WI38 (cell line): Measurements from ENCODE around the gene MARCO.

Experiments
- H3K4me3 ChIP-seq: 2 replicates; pipeline ENCODE4 v1.5.1; 2011; ENCODE audit warnings: low read depth, mild to moderate bottlenecking, control low read depth, low read length
- CTCF ChIP-seq: IDR thresholded peaks from 2 replicates; pipeline ENCODE4 v1.5.1; 2012; ENCODE audit warnings: low read depth, mild to moderate bottlenecking, control low read depth, low read length

Gene MARCO

GRCh38 chr2:119023534-119023933, 81.5 kb downstream of the MARCO start:
- no peak overlapping the region for H3K4me3 ChIP-seq
- TF ChIP-seq CTCF, result no peak

- TF ChIP-seq CTCF, result no peak
These were observed 82.2 kb downstream of the MARCO start for GRCh38 chr2:119024152-119024551.

GRCh38 chr2:119024568-119024967, 82.6 kb downstream of the MARCO start:
- no peak overlapping the region for H3K4me3 ChIP-seq
- no peak for TF ChIP-seq CTCF

More at GRCh38 chr2:119024152-119024551, 82.2 kb downstream of the MARCO start:
- H3K4me3 ChIP-seq, result no peak overlapping the region

GRCh38 chr2:119025013-119025412, 83.0 kb downstream of the MARCO start:
- no peak overlapping the region for H3K4me3 ChIP-seq
- no peak for TF ChIP-seq CTCF

GRCh38 chr2:119025762-119026351, 83.9 kb downstream of the MARCO start:
- no peak overlapping the region for H3K4me3 ChIP-seq
- no peak for TF ChIP-seq CTCF

GRCh38 chr2:119026890-119027289, 84.9 kb downstream of the MARCO start:
- no peak overlapping the region for H3K4me3 ChIP-seq
- no peak for TF ChIP-seq CTCF

- peak; percentile 48 for TF ChIP-seq CTCF
These were observed 86.6 kb downstream of the MARCO start for GRCh38 chr2:119028327-119029174.

More at GRCh38 chr2:119028327-119029174, 86.6 kb downstream of the MARCO start:
- no peak overlapping the region for H3K4me3 ChIP-seq
